ENCODE measurements around the gene SOWAHA. TPM values are rescaled to one million over a fixed set of nuclear protein-coding genes. Genes with fewer than 3 reads are reported as not detected.

SOWAHA gene
- total and polyA plus RNA-seq, 2 of the 8 experiments (the other 6 are each of a cell fraction or from before 2014, with no cell fraction given) = 0.09 to 0.11 TPM

- peaks cover 0 to 3% (median 1%) of the 10 kb centered on the region in 4 experiments; a peak in 5 of 7 replicates for H3K4me1 ChIP-seq (replicated peaks in 1 of 4; ENCODE audit: control insufficient read depth in 3 of 4, insufficient read depth in 4 of 4, low read length in 3 of 4)
- H4K91ac ChIP-seq (replicated peaks; ENCODE audit: insufficient read length, low read length) = no peak overlapping the region
- H3K9ac ChIP-seq (replicated peaks in 1 of 4; ENCODE audit: extremely low read depth in 1 of 4, low read depth in 3 of 4, low read length in 3 of 4) = no peak overlapping the region
- peaks cover 0 to 1% (median 0%) of the 10 kb centered on the region in 4 experiments; a peak in 1 of 7 replicates for H3K27me3 ChIP-seq (replicated peaks in 1 of 4; ENCODE audit: control insufficient read depth in 3 of 4, extremely low read depth in 1 of 4, insufficient read depth in 3 of 4, low read length in 3 of 4)
- H3K4me2 ChIP-seq (ENCODE audit: insufficient read depth in 1 of 2, low read depth in 2 of 2, low read length in 2 of 2) = no peak overlapping the region
- no peak overlapping the region for H2BK15ac ChIP-seq (ENCODE audit: low read length)
- peaks cover 2% of the 10 kb centered on the region; the same call in 1 of the 2 replicates for H3K23me2 ChIP-seq (ENCODE audit: low read depth, low read length)
- no peak overlapping the region for H2AK5ac ChIP-seq (ENCODE audit: low read depth, low read length)
- no peak overlapping the region for H2BK12ac ChIP-seq (ENCODE audit: low read depth, low read length)
- H3K4ac ChIP-seq (replicated peaks; ENCODE audit: insufficient read length, low read depth, low read length) = no peak overlapping the region
- H3K23ac ChIP-seq (ENCODE audit: insufficient read length) = no peak overlapping the region
- no peaks in the 10 kb centered on the region for H3K36me3 ChIP-seq (ENCODE audit: control insufficient read depth in 2 of 4, insufficient read depth in 4 of 4, low read length in 3 of 4)
- POLR2A ChIA-PET (ENCODE audit: partially characterized antibody) = interaction anchor here (1.7 kb wide), 1 partner anchor 22 kb away, joined by 4 read pairs; no protein-coding TSS in a partner anchor
- CTCF ChIA-PET (ENCODE audit: partially characterized antibody) = interaction anchor here (0.6 to 3.1 kb wide), 16 partner anchors 9 to 682 kb away, joined by 3 to 19 read pairs (median 5); partner anchors contain the start of genes CCNI2 and SOWAHA
- no peak overlapping the region for H2BK120ac ChIP-seq (replicated peaks; ENCODE audit: low read depth, low read length)
- H3K79me2 ChIP-seq (ENCODE audit: control insufficient read depth in 1 of 2, insufficient read depth in 2 of 2, low read length in 2 of 2) = no peaks in the 10 kb centered on the region
- H3K27ac ChIP-seq (ENCODE audit: low read depth, low read length) = no peak overlapping the region
- no peaks in the 10 kb centered on the region for H3K9me3 ChIP-seq (ENCODE audit: insufficient read depth in 2 of 2, low read depth in 1 of 2, low read length in 1 of 2)
- no peaks in the 10 kb centered on the region for H3K79me1 ChIP-seq (ENCODE audit: low read depth, low read length)
- WGBS, 2 experiments (ENCODE audit: extremely low coverage in 1 of 2, insufficient coverage in 1 of 2, insufficient read length in 1 of 2, insufficient replicate concordance in 2 of 2, low coverage in 1 of 2, low lambda C conversion rate in 2 of 2, missing lambda C conversion rate in 1 of 2) = 87% methylated on average over 5 of the region's 5 CpGs; no CpG with 5 or more reads in 1 of the 2 experiments
- peak overlapping the region; percentile 26 for H3K56ac ChIP-seq (replicated peaks; ENCODE audit: insufficient read length, low read depth, low read length)
- no peak overlapping the region for H4K5ac ChIP-seq (ENCODE audit: insufficient read length, low read depth, low read length)
- FAIRE-seq = no peak
- no peaks in the 10 kb centered on the region for H4K20me1 ChIP-seq (replicated peaks in 1 of 2; ENCODE audit: control insufficient read depth in 1 of 2, insufficient read depth in 2 of 2, low read length in 2 of 2)
- H3K14ac ChIP-seq (ENCODE audit: insufficient read length) = no peak overlapping the region
- H2AFZ ChIP-seq (ENCODE audit: low read length) = no peak overlapping the region
- no peak overlapping the region for H2BK20ac ChIP-seq (ENCODE audit: low read length)
- H4K8ac ChIP-seq (ENCODE audit: extremely low read depth, insufficient read depth, low read length) = no peak overlapping the region
- no peak for DNase-seq (ENCODE audit: low read depth in 1 of 2, low spot score in 2 of 2)
- no peak overlapping the region for H3K4me3 ChIP-seq (ENCODE audit: extremely low read depth in 1 of 4, insufficient read depth in 2 of 4, low read depth in 3 of 4, low read length in 4 of 4)
- H2BK5ac ChIP-seq (ENCODE audit: low read depth, low read length) = no peak overlapping the region
- H3K18ac ChIP-seq (ENCODE audit: extremely low read depth, low read length) = no peak overlapping the region
- TF ChIP-seq SUZ12 (IDR thresholded peaks at IDR 0.05; ENCODE audit: low read length) (no peak), PHF8 (conservative IDR thresholded peaks at IDR 0.05; ENCODE audit: low read depth, low read length) (no peak), TAF1 (IDR thresholded peaks at IDR 0.05; ENCODE audit: low read depth, low read length) (no peak), HDAC6 (IDR thresholded peaks at IDR 0.05; ENCODE audit: low read depth, low read length) (no peak), SIRT6 (IDR thresholded peaks at IDR 0.05; ENCODE audit: low read length) (no peak), TBP (IDR thresholded peaks at IDR 0.05; ENCODE audit: low read depth, low read length) (no peak), CHD2 (IDR thresholded peaks at IDR 0.05; ENCODE audit: low read length) (no peak), KDM1A (IDR thresholded peaks at IDR 0.05; ENCODE audit: borderline replicate concordance, low read length) (no peak), RFX5 (IDR thresholded peaks at IDR 0.05; ENCODE audit: borderline replicate concordance, low read depth, low read length) (no peak), CTCF (IDR thresholded peaks at IDR 0.05; ENCODE audit: control extremely low read depth in 1 of 3, insufficient read depth in 1 of 3, low read depth in 1 of 3, low read length in 3 of 3) (peak in 2 of 3 experiments; percentile 9 to 13; a peak in 2 of 4 replicates)
Observed at GRCh38 chr5:132802044-132802684, 10.9 kb upstream of the SOWAHA start.
